Trophoblast cell (in vitro differentiated cells and primary cell): ENCODE data around the gene MTRF1L.
A peak's percentile ranks its signal among the peaks of the same experiment; 100 is the strongest.
"Not testable (repeated sequence)": the region's sequence is repeated elsewhere in the genome, so short reads cannot be mapped to it uniquely, and the experiment has no call there.

Source experiments
- DNase-seq, 2 donors: peaks; one replicate each; pipeline ENCODE4 v3.0.0-alpha.2; 2016
- H2AFZ ChIP-seq: 2 replicates; pipeline ENCODE4 v1.6.1; 2013; ENCODE audit warnings: low read length, moderate library complexity, mild to moderate bottlenecking; ENCODE audit not compliant: insufficient read depth, poor library complexity
- H2AK5ac ChIP-seq: 2 replicates; pipeline ENCODE4 v1.6.1; 2013; ENCODE audit warnings: mild to moderate bottlenecking, low read length
- H2BK120ac ChIP-seq: 2 replicates; pipeline ENCODE4 v1.6.1; 2013; ENCODE audit warnings: low read length, mild to moderate bottlenecking, moderate library complexity; ENCODE audit not compliant: insufficient read depth, poor library complexity
- H2BK12ac ChIP-seq: 2 replicates; pipeline ENCODE4 v1.6.1; 2013; ENCODE audit warnings: mild to moderate bottlenecking, low read length, moderate library complexity
- H2BK5ac ChIP-seq: 2 replicates; pipeline ENCODE4 v1.6.1; 2013; ENCODE audit warnings: low read length, low read depth, moderate library complexity, mild to moderate bottlenecking; ENCODE audit not compliant: poor library complexity
- H3K14ac ChIP-seq: 2 replicates; pipeline ENCODE4 v1.6.1; 2013; ENCODE audit warnings: mild to moderate bottlenecking, low read length
- H3K18ac ChIP-seq: 2 replicates; pipeline ENCODE4 v1.6.1; 2013; ENCODE audit warnings: mild to moderate bottlenecking, low read length
- H3K23ac ChIP-seq: 2 replicates; pipeline ENCODE4 v1.6.1; 2013; ENCODE audit warnings: low read length
- H3K27ac ChIP-seq: 2 replicates; pipeline ENCODE4 v1.5.1; 2013; ENCODE audit warnings: low read depth, mild to moderate bottlenecking, inconsistent platforms, low read length, moderate library complexity
- H3K27me3 ChIP-seq: 2 replicates; pipeline ENCODE4 v1.6.1; 2013; ENCODE audit warnings: inconsistent platforms, mild to moderate bottlenecking, low read length, moderate library complexity; ENCODE audit not compliant: insufficient read depth
- H3K36me3 ChIP-seq, 2 experiments: 1 replicate in 1 of 2; 2 replicates in 1 of 2; pipeline ENCODE4 v1.6.1; 2013; ENCODE audit warnings: low read length in 2 of 2, mild to moderate bottlenecking in 2 of 2, moderate library complexity in 1 of 2; ENCODE audit not compliant: insufficient read depth in 2 of 2, control insufficient read depth in 1 of 2
- H3K4ac ChIP-seq: 2 replicates; pipeline ENCODE4 v1.6.1; 2013; ENCODE audit warnings: low read depth, mild to moderate bottlenecking, low read length, moderate library complexity
- H3K4me1 ChIP-seq, 2 experiments: 1 replicate in 1 of 2; 2 replicates in 1 of 2; pipeline ENCODE4 v1.6.1; 2013; ENCODE audit warnings: low read length in 2 of 2, mild to moderate bottlenecking in 2 of 2, moderate library complexity in 1 of 2; ENCODE audit not compliant: insufficient read depth in 2 of 2, control insufficient read depth in 1 of 2
- H3K4me2 ChIP-seq: 2 replicates; pipeline ENCODE4 v1.6.1; 2013; ENCODE audit warnings: inconsistent platforms, mild to moderate bottlenecking, low read length, moderate library complexity
- H3K4me3 ChIP-seq: 2 replicates; pipeline ENCODE4 v1.5.1; 2013; ENCODE audit warnings: mild to moderate bottlenecking, low read depth, low read length, inconsistent platforms
- H3K79me1 ChIP-seq: one replicate; pipeline ENCODE4 v1.6.1; 2013; ENCODE audit warnings: low read length
- H3K79me2 ChIP-seq: 2 replicates; pipeline ENCODE4 v1.6.1; 2013; ENCODE audit warnings: low read length, mild to moderate bottlenecking; ENCODE audit not compliant: control insufficient read depth, insufficient read depth, poor library complexity
- H3K9ac ChIP-seq: 2 replicates; pipeline ENCODE4 v1.6.1; 2013; ENCODE audit warnings: mild to moderate bottlenecking, low read length
- H3K9me3 ChIP-seq: 2 replicates; pipeline ENCODE4 v1.6.1; 2013; ENCODE audit warnings: low read depth, mild to moderate bottlenecking, control low read depth, inconsistent platforms, low read length; ENCODE audit not compliant: insufficient read depth
- H4K12ac ChIP-seq: 2 replicates; pipeline ENCODE4 v1.6.1; 2013; ENCODE audit warnings: low read depth, mild to moderate bottlenecking, low read length, moderate library complexity
- H4K8ac ChIP-seq: 2 replicates; pipeline ENCODE4 v1.6.1; 2013; ENCODE audit warnings: low read depth, mild to moderate bottlenecking, low read length, moderate library complexity
- H4K91ac ChIP-seq: one replicate; pipeline ENCODE4 v1.6.1; 2013; ENCODE audit warnings: low read depth, mild to moderate bottlenecking, low read length, moderate library complexity
- WGBS: extraction: QIAGEN DNeasy Blood & Tissue Kit; methylation state at CpG from one replicate; pipeline ENCODE4 v1.1.7; 2013; ENCODE audit warnings: missing lambda C conversion rate; ENCODE audit not compliant: insufficient read length, insufficient coverage; ENCODE audit errors: extremely low coverage; 5-methylcytosine and 5-hydroxymethylcytosine counted together

The MTRF1L gene

GRCh38 chr6:153012856-153013255, 10.3 kb upstream of the MTRF1L start:
- Histone ChIP-seq H2BK5ac (no peak overlapping the region), H3K9ac (no peak overlapping the region), H3K27ac (no peak overlapping the region), H4K12ac (no peak overlapping the region), H3K4me1 (peaks cover 0 to 6% of the 10 kb centered on the region in 2 experiments), H3K14ac (no peak overlapping the region), H3K4ac (no peak overlapping the region), H3K79me1 (no peaks in the 10 kb centered on the region), H3K9me3 (no peaks in the 10 kb centered on the region), H3K36me3 (no peaks in the 10 kb centered on the region), H2BK12ac (no peak overlapping the region), H3K4me2 (no peak overlapping the region), H2AFZ (no peak overlapping the region), H4K91ac (no peak overlapping the region), H3K79me2 (no peaks in the 10 kb centered on the region), H3K23ac (no peak overlapping the region), H2AK5ac (no peak overlapping the region), H3K18ac (no peak overlapping the region), H2BK120ac (no peak overlapping the region), H3K27me3 (no peaks in the 10 kb centered on the region), H3K4me3 (no peak overlapping the region), H4K8ac (no peak overlapping the region)
- no CpG with 5 or more reads among the region's 6 CpGs for WGBS
- DNase-seq, result no peak

DNA sequence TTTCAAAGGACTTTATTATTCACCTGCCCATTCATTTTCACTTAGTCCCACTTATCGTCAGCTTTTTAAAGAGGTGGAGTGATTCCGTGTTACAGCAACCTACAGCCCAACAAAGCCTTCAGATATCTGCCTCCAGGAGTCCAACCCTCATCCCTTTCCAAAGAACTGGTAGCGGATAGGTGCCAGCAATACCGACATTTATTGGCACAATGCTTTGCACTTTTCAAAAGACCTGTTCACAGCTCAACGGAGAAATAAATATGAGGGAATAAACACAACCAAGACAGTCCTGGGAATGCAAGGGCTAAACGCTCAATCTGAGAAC, 819 bp upstream of the MTRF1L start:
- H3K27me3 ChIP-seq, result no peaks in the 10 kb centered on the region

DNA sequence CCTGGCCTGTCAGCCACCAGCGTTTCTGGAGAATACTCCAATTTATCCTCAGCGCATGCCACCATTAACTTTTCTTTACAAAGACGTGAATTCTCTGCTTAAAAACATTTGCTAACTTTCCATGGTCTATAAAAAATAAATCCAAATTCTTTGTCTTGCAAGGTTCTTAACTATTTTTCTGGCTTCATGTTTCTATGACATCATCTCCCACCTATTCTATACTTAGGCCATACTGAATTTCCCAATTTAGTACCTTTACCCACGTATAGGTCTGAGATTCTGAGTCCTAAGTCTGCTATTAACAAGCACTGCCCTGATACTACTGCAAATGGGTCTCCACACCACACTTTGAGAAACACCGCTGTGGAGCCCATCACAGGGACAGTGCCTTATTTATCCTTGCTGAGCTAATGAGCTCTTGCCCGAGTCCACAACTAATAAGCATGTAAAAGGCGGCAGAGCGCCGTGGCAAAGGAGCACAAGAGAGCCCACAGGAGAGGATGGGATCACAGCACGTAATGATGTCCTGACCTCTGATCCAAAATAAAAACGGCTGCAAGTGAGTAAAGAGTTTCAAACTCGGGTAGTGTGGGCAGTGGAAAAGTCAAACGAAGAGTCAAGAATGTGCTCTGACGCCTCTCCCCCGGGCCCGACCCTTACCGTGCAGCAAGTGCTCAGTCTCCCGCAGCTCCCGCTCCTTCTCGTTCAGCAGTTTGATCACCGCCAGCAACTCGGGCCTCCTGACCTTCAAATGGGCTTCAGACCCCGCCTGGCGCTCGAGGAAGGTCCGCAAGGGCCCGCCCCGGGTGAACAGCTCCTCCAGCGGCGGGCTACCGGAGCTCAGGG, 519 bp downstream of the MTRF1L start:
- Histone ChIP-seq H3K4me2 (peak overlapping the region; percentile 95), H4K8ac (peak overlapping the region; percentile 71), H3K4ac (peak overlapping the region; percentile 72), H3K79me2 (peaks cover 8% of the 10 kb centered on the region), H3K23ac (no peak overlapping the region), H3K9me3 (no peaks in the 10 kb centered on the region), H3K9ac (peak overlapping the region; percentile 94), H3K4me1 (peaks cover 0 to 2% of the 10 kb centered on the region in 2 experiments), H2BK120ac (no peak overlapping the region), H3K14ac (peak overlapping the region; percentile 11), H3K18ac (no peak overlapping the region), H4K91ac (peak overlapping the region; percentile 26), H3K4me3 (peak overlapping the region; percentile 92), H2BK12ac (no peak overlapping the region), H2AFZ (peak overlapping the region; percentile 8), H3K27ac (no peak overlapping the region), H2AK5ac (no peak overlapping the region), H3K79me1 (peaks cover 5% of the 10 kb centered on the region), H2BK5ac (no peak overlapping the region), H4K12ac (peak overlapping the region; percentile 80), H3K27me3 (no peaks in the 10 kb centered on the region), H3K36me3 (peaks cover 0 to 5% of the 10 kb centered on the region in 2 experiments)
- peak in 1 of 2 donors; percentile 13 for DNase-seq
- WGBS, result no CpG with 5 or more reads among the region's 31 CpGs

More for the DNA sequence above, 819 bp upstream of the MTRF1L start:
- peak in 1 of 2 donors; percentile 28 for DNase-seq
- Histone ChIP-seq H3K14ac (peak overlapping the region; percentile 77), H4K91ac (peak overlapping the region; percentile 55), H3K4me1 (peaks cover 0 to 2% of the 10 kb centered on the region in 2 experiments), H3K9me3 (no peaks in the 10 kb centered on the region), H3K4me2 (peak overlapping the region; percentile 99), H2BK12ac (no peak overlapping the region), H3K36me3 (no peaks in the 10 kb centered on the region), H3K18ac (no peak overlapping the region), H3K9ac (peak overlapping the region; percentile 52), H3K27ac (peak overlapping the region; percentile 35), H3K79me2 (peaks cover 8% of the 10 kb centered on the region), H3K23ac (no peak overlapping the region), H3K79me1 (peaks cover 5% of the 10 kb centered on the region), H4K8ac (peak overlapping the region; percentile 94), H2AK5ac (no peak overlapping the region), H3K4me3 (peak overlapping the region; percentile 84), H2AFZ (peak overlapping the region; percentile 94), H3K4ac (no peak overlapping the region), H2BK5ac (peak overlapping the region; percentile 72), H4K12ac (peak overlapping the region; percentile 67), H2BK120ac (no peak overlapping the region)
- WGBS, result no CpG with 5 or more reads among the region's 6 CpGs

DNA sequence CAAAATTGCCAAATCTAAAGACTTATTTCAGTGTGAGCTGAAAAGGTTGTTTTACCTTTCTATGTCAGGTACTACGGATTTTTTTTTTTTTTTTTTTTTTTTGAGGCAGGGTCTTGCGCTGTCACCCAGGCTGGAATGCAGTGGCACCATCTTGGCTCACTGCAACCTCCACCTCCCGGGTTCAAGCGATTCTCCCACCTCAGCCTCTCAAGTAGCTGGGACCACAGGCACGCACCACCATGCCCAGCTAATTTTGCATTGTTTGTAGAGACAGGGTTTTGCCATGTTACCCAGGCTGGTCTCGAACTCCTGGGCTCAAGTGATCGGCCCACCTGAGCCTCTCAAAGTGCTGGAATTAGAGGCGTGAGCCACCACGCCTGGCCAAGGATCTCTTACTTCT, 1.7 kb downstream of the MTRF1L start:
- not testable (repeated sequence) for DNase-seq, H2BK12ac ChIP-seq, H2BK5ac ChIP-seq, H3K4me1 ChIP-seq, H2AK5ac ChIP-seq, H2AFZ ChIP-seq, H3K14ac ChIP-seq, H3K23ac ChIP-seq, H3K18ac ChIP-seq, H3K9me3 ChIP-seq, H3K4me3 ChIP-seq, H3K79me2 ChIP-seq, H3K9ac ChIP-seq, H4K12ac ChIP-seq, H3K36me3 ChIP-seq, H4K91ac ChIP-seq, H2BK120ac ChIP-seq, H4K8ac ChIP-seq, H3K27ac ChIP-seq, H3K79me1 ChIP-seq, H3K4me2 ChIP-seq, H3K27me3 ChIP-seq
- peak overlapping the region; percentile 96 for H3K4ac ChIP-seq
- no CpG with 5 or more reads among the region's 9 CpGs for WGBS
